Fibroblast of lung (primary cell): ENCODE measurements around the gene CCDC57. TPM values are rescaled to one million over a fixed set of nuclear protein-coding genes. Genes with fewer than 3 reads are reported as not detected.
A peak's percentile ranks its signal among the peaks of the same experiment; 100 is the strongest.

Source experiments
- DNase-seq, 2 donors: peaks; one replicate each; pipeline versions ENCODE4 v3.0.0 to v3.0.0-alpha.2; 2010; ENCODE audit warnings: low read depth in 2 of 2
- H2AFZ ChIP-seq: 2 replicates; pipeline ENCODE4 v1.5.1; 2012; ENCODE audit warnings: low read length, control low read depth, inconsistent platforms
- H3K27ac ChIP-seq: 2 replicates; pipeline ENCODE4 v1.5.1; 2011; ENCODE audit warnings: low read length, control low read depth; ENCODE audit not compliant: insufficient read depth
- H3K27me3 ChIP-seq: 2 replicates; pipeline ENCODE4 v1.5.1; 2011; ENCODE audit warnings: mild to moderate bottlenecking, low read length; ENCODE audit not compliant: control insufficient read depth, insufficient read depth
- H3K36me3 ChIP-seq: 2 replicates; pipeline ENCODE4 v1.5.1; 2011; ENCODE audit warnings: low read length; ENCODE audit not compliant: control insufficient read depth, insufficient read depth
- H3K4me1 ChIP-seq: 2 replicates; pipeline ENCODE4 v1.5.1; 2011; ENCODE audit warnings: low read length; ENCODE audit not compliant: control insufficient read depth, insufficient read depth; ENCODE audit errors: extremely low read depth
- H3K4me2 ChIP-seq: 2 replicates; pipeline ENCODE4 v1.5.1; 2011; ENCODE audit warnings: low read length, control low read depth; ENCODE audit not compliant: insufficient read depth; ENCODE audit errors: extremely low read depth
- H3K4me3 ChIP-seq, 4 experiments: fragments of 200-600 bp in 1 of 4; sonication (generic) in 1 of 4; replicated peaks in 1 of 4; 2 replicates each; pipeline ENCODE4 v1.5.1; 2011 to 2016; ENCODE audit warnings: low read length in 4 of 4, low read depth in 3 of 4, mild to moderate bottlenecking in 3 of 4, control low read depth in 2 of 4, inconsistent platforms in 1 of 4, mixed read lengths in 1 of 4; ENCODE audit not compliant: insufficient read depth in 1 of 4; ENCODE audit errors: control extremely low read depth in 1 of 4
- H3K79me2 ChIP-seq: 2 replicates; pipeline ENCODE4 v1.5.1; 2012; ENCODE audit warnings: mild to moderate bottlenecking, low read length, inconsistent platforms; ENCODE audit not compliant: control insufficient read depth, insufficient read depth
- H3K9ac ChIP-seq: 2 replicates; pipeline ENCODE4 v1.5.1; 2011; ENCODE audit warnings: mild to moderate bottlenecking, low read length, control low read depth; ENCODE audit not compliant: insufficient read depth
- H3K9me3 ChIP-seq: 2 replicates; pipeline ENCODE4 v1.5.1; 2012; ENCODE audit warnings: low read depth, low read length; ENCODE audit not compliant: control insufficient read depth, insufficient read depth
- H4K20me1 ChIP-seq: 2 replicates; pipeline ENCODE4 v1.5.1; 2011; ENCODE audit warnings: low read length; ENCODE audit not compliant: control insufficient read depth, insufficient read depth; ENCODE audit errors: extremely low read depth
- CTCF ChIP-seq, 2 donors: IDR thresholded peaks in 1 of 2; conservative IDR thresholded peaks in 1 of 2; 1 replicate in 1 of 2; 2 replicates in 1 of 2; pipeline ENCODE4 v1.5.1; 2011 to 2012; ENCODE audit warnings: low read length in 2 of 2, control low read depth in 1 of 2, inconsistent platforms in 1 of 2, low read depth in 1 of 2, mild to moderate bottlenecking in 1 of 2
- EZH2 ChIP-seq: IDR thresholded peaks from 2 replicates; pipeline ENCODE4 v1.5.1; 2012; ENCODE audit warnings: low read length, control low read depth, mild to moderate bottlenecking; ENCODE audit errors: missing control alignments
- polyA plus RNA-seq, 2 donors: library from polyadenylated mRNA; depleted of rRNA in 1 of 2; stranded (reverse) in 1 of 2; unstranded in 1 of 2; fragments of >200 nt; gene quantifications; 2 replicates each; pipeline ENCODE4 v1.2.1, GENCODE V29; 2011 to 2012; ENCODE audit warnings: missing spikeins in 1 of 2
- total RNA-seq: library from RNA; depleted of rRNA; stranded (reverse); fragments of >200 nt; gene quantifications from 2 replicates; pipeline ENCODE4 v1.2.1, GENCODE V29; 2014

Gene CCDC57
- total and polyA plus RNA-seq, 2 donors (not counting 1 experiment from before 2014, with no cell fraction given): 7.1 to 10.1 TPM

DNA sequence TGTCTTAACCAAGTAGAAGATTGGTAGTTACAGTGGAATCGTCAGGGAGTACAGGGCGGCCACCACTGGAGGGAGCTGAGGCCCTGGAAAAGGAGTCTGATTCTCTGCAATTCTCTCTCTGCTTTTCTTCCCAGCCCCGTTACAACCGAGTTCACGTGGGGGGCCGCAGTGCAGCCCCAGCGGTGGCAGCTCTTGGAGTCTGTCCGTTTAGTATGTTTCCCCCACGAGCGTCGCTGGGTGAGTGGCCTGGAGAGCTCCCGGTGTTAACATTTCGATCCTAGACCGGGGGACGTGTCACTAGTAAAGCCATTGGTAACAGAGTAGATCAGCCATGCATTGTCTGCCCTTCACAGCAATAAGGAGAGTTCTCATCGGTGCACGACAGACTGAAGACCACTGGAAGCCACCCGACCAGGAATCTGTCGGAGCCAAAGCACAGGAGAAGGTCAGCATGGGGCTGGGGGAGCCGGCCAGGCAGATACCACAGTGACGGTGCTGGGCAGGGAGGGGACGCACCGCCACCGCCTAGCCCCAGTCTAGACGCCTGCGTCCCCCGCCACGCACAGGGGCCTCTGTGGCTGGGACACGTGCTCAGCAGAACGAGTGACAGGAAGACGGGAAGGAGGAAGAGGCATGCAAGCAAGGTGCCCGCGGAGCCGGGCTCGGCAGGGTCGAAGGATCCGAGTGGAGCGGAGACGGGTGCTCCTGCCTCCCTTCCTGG lies 31.9 kb upstream of the CCDC57 start:
- H3K79me2 ChIP-seq: peaks cover 46% of the 10 kb centered on the region
- peaks cover 59% of the 10 kb centered on the region for H3K36me3 ChIP-seq
- no peak overlapping the region for H3K4me2 ChIP-seq
- no peak overlapping the region for H3K4me3 ChIP-seq
- DNase-seq: peak; percentile 33 to 55
- H3K27me3 ChIP-seq: no peaks in the 10 kb centered on the region
- TF ChIP-seq EZH2 (no peak), CTCF (conservative IDR thresholded peaks at IDR 0.05 in 1 of 2, IDR thresholded peaks at IDR 0.05 in 1 of 2; ENCODE audit: low read depth in 1 of 2, low read length in 2 of 2) (peak; percentile 9 to 68)
- no peaks in the 10 kb centered on the region for H3K9me3 ChIP-seq
- H3K9ac ChIP-seq: no peak overlapping the region
- no peak overlapping the region for H2AFZ ChIP-seq
- H3K27ac ChIP-seq: no peak overlapping the region
- peaks cover 2% of the 10 kb centered on the region for H4K20me1 ChIP-seq
- peaks cover 38% of the 10 kb centered on the region for H3K4me1 ChIP-seq

GRCh38 chr17:82243648-82244412 lies 31.2 kb upstream of the CCDC57 start:
- no peak overlapping the region for H3K27ac ChIP-seq
- H3K4me1 ChIP-seq: peaks cover 41% of the 10 kb centered on the region
- H4K20me1 ChIP-seq: peaks cover 2% of the 10 kb centered on the region
- H3K36me3 ChIP-seq: peaks cover 60% of the 10 kb centered on the region
- TF ChIP-seq CTCF (conservative IDR thresholded peaks at IDR 0.05 in 1 of 2, IDR thresholded peaks at IDR 0.05 in 1 of 2; ENCODE audit: low read depth in 1 of 2, low read length in 2 of 2) (no peak), EZH2 (no peak)
- H3K79me2 ChIP-seq: peaks cover 46% of the 10 kb centered on the region
- no peak overlapping the region for H3K4me2 ChIP-seq
- DNase-seq: peak in 1 of 2 donors; percentile 18
- no peaks in the 10 kb centered on the region for H3K9me3 ChIP-seq
- no peak overlapping the region for H3K9ac ChIP-seq
- H3K4me3 ChIP-seq: no peak overlapping the region
- H2AFZ ChIP-seq: no peak overlapping the region
- no peaks in the 10 kb centered on the region for H3K27me3 ChIP-seq

- Histone ChIP-seq H3K9me3 (no peaks in the 10 kb centered on the region), H3K4me2 (peak overlapping the region; percentile 15), H4K20me1 (peaks cover 2% of the 10 kb centered on the region), H3K36me3 (peaks cover 57% of the 10 kb centered on the region), H3K27ac (peak overlapping the region; percentile 10), H3K9ac (no peak overlapping the region), H3K27me3 (no peaks in the 10 kb centered on the region), H3K4me3 (no peak overlapping the region), H3K4me1 (peaks cover 47% of the 10 kb centered on the region), H2AFZ (no peak overlapping the region), H3K79me2 (peaks cover 48% of the 10 kb centered on the region)
- TF ChIP-seq CTCF (conservative IDR thresholded peaks at IDR 0.05 in 1 of 2, IDR thresholded peaks at IDR 0.05 in 1 of 2; ENCODE audit: low read depth in 1 of 2, low read length in 2 of 2) (no peak), EZH2 (no peak)
- DNase-seq: peak; percentile 81 to 91
Measured at GRCh38 chr17:82242977-82243647, 30.5 kb upstream of the CCDC57 start.
